ENCODE results near the gene NREP.

GRCh38 chr5:111680737-111681413 lies 76.1 kb downstream of the NREP start:
- TF ChIP-seq CTCF (IDR thresholded peaks at IDR 0.05 in 8 of 11, conservative IDR thresholded peaks at IDR 0.05 in 3 of 11) (no peak), POLR2A (IDR thresholded peaks at IDR 0.05) (no peak)

Measured in spleen (tissue), 7 donors.